HG02970 (cell line): ENCODE measurements around the gene WNT2.
"Not testable (repeated sequence)": the region's sequence is repeated elsewhere in the genome, so short reads cannot be mapped to it uniquely, and the experiment has no call there.

Experiments used
- ATAC-seq: cut with Tn5 transposase; IDR thresholded peaks from one replicate; pipeline ENCODE4 v1.9.1; 2021; ENCODE audit warnings: mild to moderate bottlenecking, moderate library complexity, moderate number of reproducible peaks; ENCODE audit not compliant: unreplicated experiment, low FRiP score

WNT2 gene

DNA sequence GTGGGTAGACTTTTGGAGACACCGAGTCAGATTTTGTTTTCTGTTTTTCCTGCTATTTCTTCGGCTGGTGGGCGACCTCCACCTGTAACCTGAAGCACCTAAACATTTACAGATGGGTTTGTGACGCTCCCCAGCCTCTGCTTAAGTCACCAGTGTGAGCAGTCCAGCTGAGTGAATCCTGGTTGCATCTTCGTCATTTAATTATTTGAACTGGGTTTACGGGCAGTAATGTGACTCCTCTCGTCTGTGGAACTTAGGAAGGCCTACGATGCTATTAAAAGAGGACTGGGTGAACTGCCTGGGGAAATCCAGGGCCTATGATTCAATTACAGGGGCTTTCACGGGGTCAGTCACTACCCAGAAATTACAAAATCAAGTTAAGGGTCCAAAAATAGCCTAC lies 52.5 kb downstream of the WNT2 start:
- no peak for ATAC-seq

DNA sequence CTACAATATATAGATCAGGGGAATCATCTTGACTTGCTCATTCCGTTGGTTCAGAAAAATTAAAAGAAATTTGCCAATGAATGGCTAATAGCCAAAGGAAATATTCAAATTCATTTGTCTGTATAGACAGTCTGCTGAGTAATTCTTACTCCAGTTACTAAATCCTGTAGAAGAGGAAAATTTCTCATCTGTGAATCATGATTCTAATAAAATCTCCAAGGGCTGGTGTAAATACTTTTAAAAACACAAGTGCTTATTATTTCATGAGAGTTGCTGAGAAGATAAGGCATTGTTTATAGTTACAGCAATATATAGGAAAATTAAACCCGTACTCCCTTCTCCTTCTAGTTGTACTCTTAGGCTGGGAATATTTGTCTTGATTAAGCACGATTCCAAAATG lies 53.0 kb downstream of the WNT2 start:
- ATAC-seq = no peak

DNA sequence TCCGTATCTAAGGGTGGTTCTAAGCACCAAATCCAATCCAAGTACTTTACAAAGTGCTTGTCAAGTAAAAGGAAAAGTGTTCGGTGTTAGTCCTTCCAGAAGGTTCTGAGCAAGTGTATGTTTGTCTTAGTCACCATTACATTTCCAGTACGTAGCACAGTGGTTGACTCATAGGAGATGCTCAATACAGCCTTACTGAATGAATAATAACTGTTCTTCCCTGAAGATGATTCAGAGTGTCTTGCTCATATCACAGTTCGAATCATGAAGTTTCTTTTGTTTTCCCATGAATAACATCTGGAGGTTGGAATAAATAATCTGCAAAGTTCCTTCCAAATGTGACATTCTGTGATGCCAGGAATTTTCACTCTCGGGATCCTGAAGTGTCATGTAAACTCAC lies 53.4 kb downstream of the WNT2 start:
- ATAC-seq = no peak

DNA sequence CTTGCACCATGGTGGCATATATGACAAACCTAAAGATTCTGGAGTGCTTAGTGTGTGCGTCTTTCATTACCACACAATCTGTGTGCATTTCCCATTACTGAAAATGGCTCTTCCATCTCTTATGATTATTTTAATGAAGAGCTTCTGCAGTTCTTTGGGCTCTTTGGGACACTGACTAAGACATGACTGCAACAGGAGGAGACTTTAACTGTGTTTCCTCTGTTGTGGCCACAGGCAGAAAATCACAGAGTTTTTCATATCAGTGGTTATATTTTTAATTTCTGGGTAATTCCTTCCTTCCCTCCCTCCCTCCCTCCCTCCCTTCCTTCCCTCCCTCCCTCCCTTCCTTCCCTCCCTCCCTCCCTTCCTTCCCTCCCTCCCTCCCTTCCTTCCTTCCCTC lies 58.1 kb downstream of the WNT2 start:
- ATAC-seq = no peak

DNA sequence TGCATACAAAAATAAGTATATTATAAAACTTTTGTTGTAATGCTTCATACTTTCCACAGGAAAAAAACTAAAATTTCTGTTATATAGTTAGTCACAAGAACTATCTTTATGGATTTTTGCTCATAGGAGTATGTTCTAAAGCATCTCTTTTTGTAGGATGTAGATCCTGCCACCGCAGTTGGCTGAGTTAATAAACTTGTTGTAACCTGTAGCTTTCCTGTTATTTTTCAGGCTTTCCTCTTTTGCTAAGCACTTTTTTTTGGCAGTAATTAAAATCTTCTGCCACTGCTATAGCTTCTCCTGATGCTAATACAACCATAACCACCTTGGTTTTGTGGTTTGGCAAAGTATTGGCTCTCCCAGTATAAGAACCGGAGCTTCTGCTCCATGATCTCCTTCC lies 60.3 kb downstream of the WNT2 start:
- no peak for ATAC-seq

DNA sequence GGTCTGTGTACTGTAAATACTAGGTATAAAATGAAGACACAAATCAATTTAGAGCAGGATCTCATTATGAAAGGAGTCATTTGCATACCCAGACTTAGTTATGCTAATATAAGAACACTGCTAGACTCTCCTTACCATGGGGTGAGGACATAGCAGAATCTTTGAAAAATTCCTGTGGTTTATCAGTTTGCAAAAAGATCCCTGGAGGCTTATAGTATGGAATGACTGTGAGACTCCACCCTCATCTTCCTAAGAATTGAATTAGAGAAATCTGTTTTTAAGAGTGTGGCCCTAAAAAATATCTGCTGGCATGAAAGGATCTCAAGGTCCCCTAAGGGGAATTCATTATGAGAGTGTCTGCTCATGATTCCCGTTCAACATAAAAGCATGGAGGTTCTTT lies 63.2 kb downstream of the WNT2 start:
- ATAC-seq = no peak

DNA sequence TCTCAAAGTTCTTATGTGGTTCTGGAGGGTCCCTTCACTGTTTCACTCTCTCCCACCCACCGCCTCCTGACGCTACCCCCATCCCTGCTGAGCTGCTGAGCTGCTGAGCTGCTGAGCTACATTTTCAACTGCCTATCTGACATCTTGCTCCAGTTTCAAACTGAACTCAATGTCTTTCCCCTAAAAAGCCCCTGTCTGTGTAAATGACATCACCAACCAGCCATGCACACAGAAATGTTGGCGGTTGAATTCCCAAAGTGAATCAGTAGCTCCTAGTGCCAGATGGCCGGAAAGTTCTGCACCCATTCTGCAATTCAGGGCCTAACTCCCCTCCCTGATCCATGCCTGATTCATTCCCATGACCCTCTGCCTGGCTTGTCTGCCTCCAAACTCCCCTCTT lies 71.2 kb downstream of the WNT2 start:
- no peak for ATAC-seq

DNA sequence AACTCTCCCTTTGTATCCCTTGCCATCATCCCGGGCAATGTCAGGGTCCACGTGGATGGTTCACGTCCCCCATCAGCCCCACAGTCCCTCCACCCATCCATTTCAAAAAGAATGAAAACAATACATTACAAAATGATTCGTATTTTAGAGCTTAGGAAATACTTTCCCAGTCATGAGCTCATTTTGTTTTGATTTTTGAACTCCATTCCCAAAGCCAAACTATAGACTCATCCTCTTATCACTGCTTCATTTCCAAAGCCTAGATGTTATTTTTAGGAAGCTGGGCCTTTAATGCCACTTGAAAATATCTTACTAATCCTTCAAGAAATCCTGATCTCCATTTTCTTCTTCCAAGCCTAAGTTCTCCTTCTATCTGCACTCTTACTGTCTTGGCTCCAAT lies 72.1 kb downstream of the WNT2 start:
- ATAC-seq = no peak

DNA sequence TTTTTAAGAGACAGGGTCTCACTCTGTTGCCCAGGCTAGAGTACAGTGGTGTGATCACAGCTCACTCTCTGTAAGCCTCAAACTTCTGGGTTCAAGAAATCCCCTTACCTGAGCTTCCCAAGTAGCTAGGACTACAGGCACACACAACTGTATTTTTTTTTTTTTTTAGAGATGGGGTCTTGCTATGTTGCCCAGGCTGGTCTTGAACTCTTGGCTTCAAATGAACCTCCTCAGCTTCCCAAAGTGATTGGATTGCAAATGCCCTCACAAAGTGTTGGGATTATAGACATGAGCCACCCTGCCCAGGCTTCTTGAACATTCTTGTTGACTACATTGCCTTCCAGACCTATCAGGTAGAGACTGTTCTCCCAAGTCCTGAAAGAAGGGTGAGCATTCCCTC lies 72.6 kb downstream of the WNT2 start:
- no peak for ATAC-seq

DNA sequence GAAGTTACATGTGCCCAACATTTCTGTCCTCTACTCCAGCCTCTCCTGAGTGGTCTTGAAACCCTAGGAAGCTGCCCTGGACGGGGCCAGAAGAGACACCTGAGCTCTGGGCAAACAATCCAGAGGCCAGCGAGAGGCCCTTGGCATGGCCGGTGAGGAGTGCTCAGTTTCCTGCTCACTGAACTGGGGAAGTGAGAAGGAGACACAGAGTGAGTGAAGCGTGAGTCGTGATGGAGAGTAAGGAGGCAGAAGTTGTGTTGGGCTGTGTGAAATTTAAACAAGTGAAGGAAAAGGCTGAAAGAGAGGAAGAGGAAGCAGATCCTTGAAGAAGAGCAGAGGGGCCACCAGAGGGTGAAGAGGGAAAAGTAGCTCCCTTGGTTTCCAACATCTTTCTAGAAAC lies 73.2 kb downstream of the WNT2 start:
- no peak for ATAC-seq

DNA sequence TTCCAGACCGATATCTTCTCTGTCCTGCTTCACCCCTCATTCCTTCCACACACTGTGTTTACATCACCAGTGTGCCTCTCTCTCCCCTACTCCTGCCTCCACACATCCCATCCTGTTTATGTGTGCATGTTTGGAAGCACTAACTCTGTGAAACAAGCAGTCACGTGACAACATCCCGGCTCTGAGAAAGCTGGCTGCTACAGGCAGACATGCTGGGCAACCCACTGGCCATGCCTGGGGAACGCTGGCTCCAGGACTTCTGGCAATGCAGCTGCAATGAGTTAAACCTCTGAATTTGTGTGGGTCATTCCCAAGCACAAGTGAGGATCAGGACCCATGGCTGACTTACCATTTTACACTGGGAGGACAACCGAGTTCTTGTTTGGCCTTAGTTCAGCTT lies 74.0 kb downstream of the WNT2 start:
- ATAC-seq = no peak

DNA sequence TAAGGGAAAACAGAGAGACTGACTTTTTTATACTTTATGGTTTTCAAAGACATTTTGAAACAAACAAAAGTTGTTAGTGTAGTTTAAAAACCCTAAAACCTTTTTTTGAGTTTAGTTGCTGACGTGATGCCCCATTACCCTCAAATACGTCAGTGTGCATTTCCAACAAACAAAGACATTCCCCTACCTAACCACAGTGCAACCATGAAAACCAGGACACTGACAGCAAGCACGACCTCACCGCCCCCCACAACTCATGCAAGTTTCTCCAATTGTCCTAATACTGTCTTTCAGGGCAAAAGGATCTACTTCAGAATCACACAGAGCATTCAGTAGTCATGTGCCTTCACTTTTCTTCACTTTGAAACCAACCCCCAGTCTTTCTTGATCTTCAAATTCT lies 75.0 kb downstream of the WNT2 start:
- no peak for ATAC-seq

DNA sequence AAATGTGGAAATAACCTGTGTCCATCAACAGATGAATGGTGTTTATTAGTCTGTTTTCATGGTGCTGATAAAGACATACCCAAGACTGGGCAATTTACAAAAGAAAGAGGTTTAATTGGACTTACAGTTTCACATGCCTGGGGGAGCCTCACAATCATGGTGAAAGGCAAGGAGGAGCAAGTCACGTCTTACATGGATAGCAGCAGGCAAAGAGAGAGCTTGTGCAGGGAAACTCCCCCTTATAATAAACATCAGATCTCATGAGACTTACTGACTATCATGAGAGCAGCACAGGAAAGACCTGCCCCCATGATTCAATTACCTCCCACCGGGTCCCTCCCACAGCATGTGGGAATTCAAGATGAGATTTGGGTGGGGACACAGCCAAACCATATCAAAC lies 77.2 kb downstream of the WNT2 start:
- ATAC-seq = not testable (repeated sequence)

DNA sequence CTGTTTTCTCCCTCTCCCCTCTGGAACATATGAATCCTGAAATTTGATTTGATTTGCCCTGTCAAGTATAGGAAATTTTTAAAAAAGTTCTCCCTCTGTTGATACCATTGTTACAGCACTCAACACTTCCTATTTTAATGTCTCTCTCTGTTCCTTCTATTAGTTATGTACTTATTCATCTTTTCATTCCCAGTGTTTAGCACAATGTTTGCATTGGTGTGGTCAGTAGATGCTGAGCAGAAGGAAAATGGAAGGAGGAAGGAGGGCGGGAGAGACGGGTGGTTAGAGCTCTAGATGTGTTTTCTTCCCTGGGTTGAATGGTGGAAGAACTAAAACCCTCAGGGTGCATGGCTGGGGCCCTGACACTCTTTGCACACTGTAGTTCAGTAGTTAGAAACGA lies 79.5 kb downstream of the WNT2 start:
- ATAC-seq = no peak

DNA sequence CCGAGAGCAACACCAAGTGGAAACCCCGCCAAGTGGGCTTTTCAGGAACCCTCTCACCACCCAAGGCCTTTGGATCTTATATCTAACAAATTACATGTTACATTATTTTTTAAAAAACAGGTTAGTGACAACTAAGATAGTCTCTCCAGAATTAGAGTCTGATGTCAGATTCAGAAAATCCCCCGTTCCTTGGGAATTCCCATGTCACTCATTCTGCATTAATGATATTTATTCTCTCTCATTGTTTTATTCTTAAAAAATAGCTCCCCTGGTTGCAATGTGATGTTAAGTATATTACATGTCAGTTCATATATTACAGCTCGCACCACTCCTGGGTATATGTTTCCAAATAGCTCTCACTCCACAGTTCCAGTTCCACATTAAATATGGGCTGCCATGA lies 81.8 kb downstream of the WNT2 start:
- no peak for ATAC-seq

DNA sequence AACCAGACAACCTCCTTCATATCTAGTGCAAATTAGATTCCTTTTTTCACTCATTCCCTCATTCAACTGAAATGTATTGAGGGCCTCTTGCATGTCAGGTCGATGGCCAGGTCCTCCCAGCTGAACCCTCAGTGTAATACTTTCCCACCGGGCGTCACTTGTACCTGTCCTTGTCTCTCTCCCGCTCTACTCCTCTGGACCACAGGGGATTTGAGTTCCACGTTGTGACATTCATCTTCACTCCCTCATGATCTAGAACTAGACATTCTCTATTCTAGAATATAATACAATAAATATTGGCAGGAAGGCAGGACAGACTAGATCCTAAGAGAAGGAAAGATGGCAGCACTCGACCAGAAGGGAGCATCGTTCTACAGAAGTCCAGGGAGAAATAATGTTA lies 83.9 kb downstream of the WNT2 start:
- no peak for ATAC-seq

DNA sequence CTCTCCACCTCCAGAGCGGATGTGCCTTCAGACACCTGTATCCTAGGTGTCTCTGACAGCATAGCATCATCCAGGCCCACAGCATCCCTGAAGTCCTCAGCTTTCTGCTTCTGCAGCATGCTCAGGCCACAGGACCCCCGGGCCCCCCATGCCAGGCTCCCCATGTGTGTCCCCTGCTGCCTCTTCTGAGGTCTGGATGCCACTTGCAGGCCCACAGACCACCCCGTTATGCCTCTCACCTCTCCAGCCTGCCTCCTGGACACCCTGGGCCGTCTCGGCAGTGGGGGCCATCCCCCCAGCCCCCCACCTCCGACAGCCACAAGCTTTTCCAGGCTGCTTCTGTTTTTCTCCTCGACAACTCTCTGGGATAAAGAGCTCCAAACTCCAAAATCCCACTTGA lies 84.4 kb downstream of the WNT2 start:
- no peak for ATAC-seq

DNA sequence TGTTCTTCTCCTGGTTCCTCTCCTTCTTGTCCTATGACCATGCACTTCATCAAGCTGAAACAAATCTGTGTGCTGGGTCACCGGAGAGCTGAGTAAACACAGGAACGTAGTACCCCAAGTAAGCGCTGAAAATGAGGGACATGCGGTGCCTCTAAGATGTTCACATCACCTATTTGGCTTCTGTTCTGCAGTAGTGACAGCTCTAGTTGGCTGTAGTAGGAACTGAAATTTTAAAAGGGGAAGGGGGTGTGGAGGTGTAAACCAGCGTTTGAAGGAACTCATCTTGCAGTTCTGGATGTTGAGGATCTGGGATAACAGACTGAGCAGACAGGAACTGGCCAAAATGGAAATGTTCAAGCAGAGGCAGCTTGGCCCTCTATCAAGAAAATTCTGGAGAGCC lies 85.2 kb downstream of the WNT2 start:
- no peak for ATAC-seq

DNA sequence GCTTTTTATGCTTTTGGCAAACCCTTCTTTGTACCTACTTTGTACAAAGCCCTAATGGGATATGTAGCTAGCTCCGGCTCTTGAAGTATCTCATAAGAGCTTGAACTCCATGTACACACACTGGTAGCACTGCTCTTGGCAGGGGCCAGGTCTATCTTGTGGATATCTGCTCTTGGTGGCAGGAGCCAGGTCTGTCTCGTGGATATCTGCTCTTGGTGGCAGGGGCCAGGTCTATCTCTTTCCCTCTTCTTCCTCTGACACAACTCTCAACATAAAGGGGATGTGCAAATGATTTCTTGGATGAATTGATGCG lies 91.9 kb downstream of the WNT2 start:
- peak; percentile 15 for ATAC-seq

DNA sequence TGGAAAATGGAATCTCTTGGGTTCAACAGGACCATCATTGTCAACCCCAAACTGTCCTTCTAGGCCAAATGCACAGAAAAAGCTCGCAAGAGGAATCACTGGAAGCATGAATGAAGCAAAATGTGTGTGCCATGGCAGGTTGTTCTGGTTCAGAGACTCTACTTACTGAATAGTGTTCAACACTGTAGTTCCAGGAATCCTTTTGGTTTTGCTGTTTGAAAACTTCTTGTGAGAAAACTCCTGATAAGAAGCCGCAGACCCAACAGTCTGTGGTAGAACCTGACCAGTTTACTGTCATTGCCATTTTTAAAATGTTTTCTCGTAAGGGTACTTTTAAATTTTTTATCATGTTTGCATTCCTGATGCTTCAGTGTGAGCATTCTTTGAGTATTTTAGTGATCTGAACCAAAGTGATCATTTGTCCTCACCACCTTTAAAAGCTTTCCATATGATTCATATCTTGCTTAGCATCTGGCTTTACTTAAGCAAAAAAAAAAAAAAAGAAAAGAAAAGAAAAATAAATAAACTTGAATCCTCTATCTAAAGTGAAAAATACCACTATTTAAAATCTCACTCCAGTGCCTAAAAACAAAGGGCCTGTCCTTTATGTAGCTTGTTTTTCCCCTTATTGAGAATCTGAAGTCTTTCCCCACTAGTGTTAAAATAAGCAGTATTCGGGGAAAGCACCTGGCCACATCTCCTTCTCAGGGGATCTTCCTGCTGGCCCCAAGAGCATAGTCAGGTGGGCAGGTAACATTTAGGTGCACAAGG lies 92.4 kb downstream of the WNT2 start:
- ATAC-seq = peak; percentile 47

DNA sequence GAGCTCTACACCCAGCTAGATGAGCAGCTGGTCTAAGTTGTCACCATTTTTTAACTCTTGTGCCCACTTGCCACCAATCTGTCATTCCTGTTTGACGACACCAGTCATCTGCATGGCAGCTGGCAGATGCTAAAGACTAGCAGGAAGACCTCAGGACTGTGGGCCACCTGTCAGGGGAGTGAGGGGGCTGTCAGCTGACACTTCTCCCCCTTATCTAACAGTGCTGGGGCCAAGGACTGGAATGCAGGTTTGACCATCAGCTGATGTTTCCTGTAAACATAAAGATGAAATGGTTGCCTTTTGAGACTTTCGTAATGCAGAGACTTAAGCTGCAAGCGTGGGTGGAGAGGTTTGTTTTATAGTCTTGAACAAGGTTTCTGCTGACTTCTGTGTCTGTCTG lies 93.5 kb downstream of the WNT2 start:
- ATAC-seq = no peak

DNA sequence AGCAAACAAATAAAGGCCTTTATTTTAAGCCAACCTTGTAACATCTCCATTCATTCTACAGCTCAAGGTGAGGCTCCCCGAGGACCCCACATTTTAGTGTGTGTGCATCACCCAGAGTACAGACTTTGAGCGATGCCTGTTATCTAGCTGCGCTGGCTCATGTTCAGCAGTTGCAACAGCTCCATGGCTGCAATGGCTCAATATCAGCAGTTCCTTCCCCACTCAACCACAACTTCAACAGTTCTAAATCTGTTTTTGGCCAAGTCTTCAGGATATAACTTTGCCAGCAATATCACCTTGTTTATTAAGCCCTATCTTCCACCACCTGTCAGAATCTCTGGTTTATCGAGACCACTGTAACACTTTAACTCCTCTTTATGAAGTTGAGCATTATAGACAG lies 95.8 kb downstream of the WNT2 start:
- ATAC-seq = no peak

DNA sequence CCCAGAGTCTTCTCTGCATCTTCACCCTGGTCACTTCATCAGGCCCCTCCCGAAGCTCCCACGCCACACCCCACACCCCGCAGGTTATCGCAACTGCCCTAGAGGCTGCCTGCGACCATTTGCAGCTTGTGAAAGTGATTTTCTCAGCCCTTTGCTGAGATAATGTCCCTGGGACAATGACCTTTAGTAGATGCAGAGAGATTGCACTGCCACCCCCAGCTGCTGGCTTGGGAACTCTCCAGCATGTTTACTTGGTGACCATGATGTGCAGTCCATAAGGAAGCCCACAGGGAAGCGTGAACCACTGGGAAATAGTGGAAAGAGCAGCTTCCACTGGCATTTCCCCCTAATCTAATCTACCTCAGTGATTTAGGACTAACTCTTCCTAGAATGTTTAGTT lies 97.3 kb downstream of the WNT2 start:
- ATAC-seq = no peak
